AG09319 (cell line): ENCODE data around the gene GOLPH3L.
A peak's percentile ranks its signal among the peaks of the same experiment; 100 is the strongest.
"Not testable (repeated sequence)": the region's sequence is repeated elsewhere in the genome, so short reads cannot be mapped to it uniquely, and the experiment has no call there.

Experiments
- DNase-seq: peaks from one replicate; pipeline ENCODE4 v3.0.0-alpha.2; 2010; ENCODE audit warnings: low read depth; ENCODE audit errors: extremely low read depth
- CTCF ChIP-seq: IDR thresholded peaks from 2 replicates; pipeline ENCODE4 v1.5.1; 2011; ENCODE audit warnings: low read depth, mild to moderate bottlenecking, inconsistent platforms, low read length, moderate library complexity

The GOLPH3L gene

DNA sequence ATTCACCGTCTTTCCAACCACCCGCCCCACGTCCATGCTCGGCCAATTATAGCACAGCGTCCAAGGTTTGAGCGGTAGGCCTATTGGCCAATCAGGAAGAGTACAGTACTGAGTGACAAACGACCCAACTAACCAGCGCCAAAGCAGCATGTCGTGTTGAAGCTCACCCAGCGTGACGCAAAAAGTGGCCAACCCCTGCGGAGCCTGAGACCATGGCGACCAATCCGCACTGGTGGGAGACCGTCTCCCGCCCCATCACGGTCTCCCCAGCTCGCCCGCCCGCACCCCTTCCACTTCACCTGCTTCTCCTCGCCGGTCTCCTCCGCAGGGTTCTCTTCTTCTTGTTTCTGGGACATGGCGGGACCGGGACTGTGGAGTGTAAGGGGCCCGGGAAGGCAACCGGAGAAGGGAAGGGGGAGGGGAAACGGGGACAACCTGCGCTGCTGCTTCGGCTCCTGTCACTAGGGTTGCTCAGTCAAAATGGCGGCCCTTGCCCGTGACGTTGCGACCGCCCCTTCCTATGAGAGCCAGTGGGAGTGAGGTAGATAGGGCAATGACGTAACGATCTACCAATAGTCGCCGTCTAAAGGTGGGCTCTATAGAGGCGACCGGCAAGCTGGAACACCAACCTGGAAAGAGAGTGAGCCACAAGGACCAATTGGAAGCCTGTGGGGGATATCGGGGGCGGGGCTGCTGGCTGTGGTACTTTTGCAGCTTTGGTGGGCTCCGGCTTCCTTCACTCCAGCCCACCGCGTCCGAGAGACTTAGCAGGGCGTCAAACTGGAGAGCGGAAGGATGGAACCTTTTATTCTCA is 67.6 kb downstream of the GOLPH3L start, which contains the start of gene ENSA:
Gene ENSA (minus strand): TSS at position 498 of the 814 bp plus-strand sequence. CDS start 142 bp downstream, at position 356.
- peak; percentile 99 for DNase-seq
- TF ChIP-seq CTCF = no peak

- no peak for TF ChIP-seq CTCF
- no peak for DNase-seq
These were observed 68.2 kb downstream of the GOLPH3L start for GRCh38 chr1:150628766-150629114.

GRCh38 chr1:150627826-150628410 is 69.0 kb downstream of the GOLPH3L start:
- TF ChIP-seq CTCF = no peak

GRCh38 chr1:150626150-150626549 is 70.8 kb downstream of the GOLPH3L start:
- TF ChIP-seq CTCF = no peak
- no peak for DNase-seq

More at GRCh38 chr1:150627826-150628410, 69.0 kb downstream of the GOLPH3L start:
- DNase-seq = no peak

GRCh38 chr1:150624546-150624945 is 72.4 kb downstream of the GOLPH3L start:
- DNase-seq = not testable (repeated sequence)

DNA sequence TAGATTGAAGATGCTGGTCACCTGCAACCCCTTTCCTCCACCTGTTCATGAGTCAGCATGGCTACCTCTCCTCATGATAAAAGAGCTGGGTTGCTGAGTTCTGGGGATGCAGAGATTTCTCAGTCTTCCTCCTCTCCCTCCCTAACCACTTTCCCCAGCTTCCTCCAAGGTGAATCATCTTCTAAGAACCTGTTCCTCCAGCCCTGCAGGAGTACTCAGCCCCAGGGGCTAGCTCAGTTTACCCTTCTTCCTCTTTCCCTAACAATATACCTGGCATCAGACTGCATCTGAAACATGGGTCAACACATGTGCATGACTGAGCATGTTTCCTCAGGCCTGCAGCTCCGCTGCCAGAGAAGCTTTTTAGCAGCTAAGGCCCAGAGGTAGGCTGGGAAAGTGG is 72.8 kb downstream of the GOLPH3L start:
- DNase-seq = not testable (repeated sequence)

DNA sequence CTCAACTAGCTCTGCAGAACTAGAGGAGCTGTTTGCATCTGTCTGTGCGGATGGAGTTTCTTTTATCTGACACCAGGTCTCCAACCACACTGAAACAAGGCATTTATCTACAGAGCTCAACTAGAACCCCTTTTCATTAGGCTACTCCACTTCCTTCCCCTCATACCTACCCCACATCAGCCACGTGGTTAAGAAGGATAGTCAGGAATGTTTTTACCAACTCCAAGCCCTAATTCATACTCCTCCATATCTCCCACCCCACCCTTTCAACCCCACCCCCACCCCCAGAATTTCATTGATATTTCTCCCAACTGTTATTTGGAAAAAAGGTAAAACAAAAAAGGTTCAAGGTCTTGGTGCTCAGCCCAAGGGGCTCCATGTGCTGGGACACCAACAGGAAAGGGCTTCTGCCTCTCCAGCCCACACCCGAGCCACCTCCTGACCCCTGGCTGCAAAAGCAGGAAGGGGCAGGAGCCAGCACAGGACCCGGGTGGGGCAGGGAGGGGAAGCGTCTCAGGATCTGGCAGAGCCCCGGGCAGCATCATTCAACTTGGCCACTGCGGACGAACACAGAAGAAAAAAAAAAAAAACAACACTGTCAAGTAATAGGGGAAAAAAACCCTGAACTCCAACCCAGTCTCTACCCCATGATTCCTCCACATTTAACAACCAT is 74.5 kb downstream of the GOLPH3L start:
- TF ChIP-seq CTCF = 0 out of 2 replicates have a peak, but pooled peaks have one; percentile 0
- DNase-seq = no peak
